Measurements from ENCODE around the gene CCDC8.
"Not testable (repeated sequence)": the region's sequence is repeated elsewhere in the genome, so short reads cannot be mapped to it uniquely, and the experiment has no call there.

The CCDC8 gene

GRCh38 chr19:46428239-46429135 lies 15.1 kb upstream of the CCDC8 start, which contains the start of gene PNMA8C:
TSS of gene PNMA8C (minus strand) at chr19:46428936. CDS start at chr19:46428359, 577 bp downstream.
- DNase-seq (ENCODE audit: low read depth, low spot score): no peak

GRCh38 chr19:46427518-46428045 lies 14.2 kb upstream of the CCDC8 start:
- DNase-seq (ENCODE audit: low read depth, low spot score): no peak

- no peak for DNase-seq (ENCODE audit: low read depth, low spot score)
These were observed 13.3 kb upstream of the CCDC8 start for GRCh38 chr19:46426506-46427162.

- no peak for DNase-seq (ENCODE audit: low read depth, low spot score)
These were observed 12.7 kb upstream of the CCDC8 start for GRCh38 chr19:46426035-46426505.

GRCh38 chr19:46423188-46423587 lies 9.8 kb upstream of the CCDC8 start:
- no peak for DNase-seq (ENCODE audit: low read depth, low spot score)

GRCh38 chr19:46422344-46422743 lies 9.0 kb upstream of the CCDC8 start:
- DNase-seq (ENCODE audit: low read depth, low spot score): no peak

- no peak for DNase-seq (ENCODE audit: low read depth, low spot score)
These were observed 6.7 kb upstream of the CCDC8 start for GRCh38 chr19:46420056-46420455.

GRCh38 chr19:46415804-46416709 lies 2.7 kb upstream of the CCDC8 start:
- not testable (repeated sequence) for DNase-seq (ENCODE audit: low read depth, low spot score)

GRCh38 chr19:46414899-46415298 lies 1.5 kb upstream of the CCDC8 start:
- not testable (repeated sequence) for DNase-seq (ENCODE audit: low read depth, low spot score)

GRCh38 chr19:46412650-46413261 lies 608 bp downstream of the CCDC8 start:
- no peak for DNase-seq (ENCODE audit: low read depth, low spot score)

GRCh38 chr19:46411925-46412649 lies 1.3 kb downstream of the CCDC8 start:
- no peak for DNase-seq (ENCODE audit: low read depth, low spot score)

GRCh38 chr19:46411088-46411924 lies 2.1 kb downstream of the CCDC8 start:
- DNase-seq (ENCODE audit: low read depth, low spot score): no peak

- DNase-seq (ENCODE audit: low read depth, low spot score): no peak
These were observed 2.9 kb downstream of the CCDC8 start for GRCh38 chr19:46410205-46411087.

GRCh38 chr19:46409191-46409590 lies 4.2 kb downstream of the CCDC8 start:
- DNase-seq (ENCODE audit: low read depth, low spot score): no peak

GRCh38 chr19:46408664-46409039 lies 4.7 kb downstream of the CCDC8 start:
- DNase-seq (ENCODE audit: low read depth, low spot score): no peak

GRCh38 chr19:46407856-46408663 lies 5.3 kb downstream of the CCDC8 start:
- no peak for DNase-seq (ENCODE audit: low read depth, low spot score)

- DNase-seq (ENCODE audit: low read depth, low spot score): no peak
These were observed 6.4 kb downstream of the CCDC8 start for GRCh38 chr19:46406976-46407375.

Data from iPS DF 19.7 (cell line).